Measurements from ENCODE around the gene PCNX4.

PCNX4 gene

DNA sequence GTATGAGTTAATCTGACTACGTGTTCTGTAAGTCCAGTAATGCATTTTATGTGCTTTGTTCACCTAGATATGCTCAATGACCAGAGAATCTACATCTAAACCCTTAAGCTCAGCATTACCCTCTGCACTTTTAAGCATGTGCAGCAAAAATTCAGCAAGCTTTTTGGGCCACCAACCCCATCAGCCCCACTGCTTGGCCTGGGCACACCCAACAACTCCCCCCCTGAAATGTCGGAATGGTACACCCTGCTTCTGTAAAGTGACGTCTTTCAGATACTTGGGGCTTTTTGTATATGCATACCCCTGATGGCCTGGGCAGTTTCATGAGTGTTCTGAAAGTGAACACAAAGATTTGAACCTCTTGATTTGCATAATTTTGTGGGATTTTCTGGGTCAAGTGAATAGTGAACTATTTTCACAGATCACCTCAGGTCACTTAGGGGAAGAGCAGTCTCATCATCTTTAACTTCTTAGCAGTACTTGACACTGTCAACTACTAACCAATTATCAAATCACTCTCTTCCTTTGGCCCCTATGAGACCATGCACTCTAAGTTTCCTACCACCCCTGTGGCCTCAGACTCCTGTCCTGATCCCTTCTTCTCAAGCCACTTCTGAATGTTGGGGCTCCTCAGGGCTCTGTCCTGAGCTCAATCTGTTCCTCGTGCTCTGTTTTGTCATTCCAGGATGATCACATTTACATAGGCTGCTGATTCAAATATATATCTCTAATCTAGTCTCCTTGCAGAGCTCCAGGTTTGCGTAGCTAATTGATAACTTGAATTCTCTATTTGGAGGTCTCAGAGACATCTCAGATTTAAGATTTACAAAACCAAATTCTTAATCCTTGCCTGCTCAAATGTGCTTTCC is 121.0 kb downstream of the PCNX4 start:
- no peak for DNase-seq

DNA sequence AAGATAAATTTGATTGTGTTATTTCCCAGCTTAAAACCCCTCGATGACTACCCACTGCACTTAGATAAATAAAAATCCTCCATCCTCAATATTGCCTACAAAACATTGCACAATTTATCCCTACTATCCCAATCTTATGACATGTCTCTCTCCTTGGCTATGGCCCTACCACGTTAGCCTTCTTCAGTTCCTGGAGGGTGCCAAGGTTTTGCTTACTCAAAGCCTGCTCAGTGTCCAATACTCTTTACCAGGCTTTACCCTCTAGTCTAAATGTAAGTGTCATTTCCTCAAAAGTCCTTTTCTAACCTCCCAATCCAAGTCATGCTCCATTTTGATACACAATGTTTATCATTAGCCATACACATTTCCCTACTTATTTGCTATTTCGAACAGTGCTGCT is 122.3 kb downstream of the PCNX4 start:
- no peak for DNase-seq

DNA sequence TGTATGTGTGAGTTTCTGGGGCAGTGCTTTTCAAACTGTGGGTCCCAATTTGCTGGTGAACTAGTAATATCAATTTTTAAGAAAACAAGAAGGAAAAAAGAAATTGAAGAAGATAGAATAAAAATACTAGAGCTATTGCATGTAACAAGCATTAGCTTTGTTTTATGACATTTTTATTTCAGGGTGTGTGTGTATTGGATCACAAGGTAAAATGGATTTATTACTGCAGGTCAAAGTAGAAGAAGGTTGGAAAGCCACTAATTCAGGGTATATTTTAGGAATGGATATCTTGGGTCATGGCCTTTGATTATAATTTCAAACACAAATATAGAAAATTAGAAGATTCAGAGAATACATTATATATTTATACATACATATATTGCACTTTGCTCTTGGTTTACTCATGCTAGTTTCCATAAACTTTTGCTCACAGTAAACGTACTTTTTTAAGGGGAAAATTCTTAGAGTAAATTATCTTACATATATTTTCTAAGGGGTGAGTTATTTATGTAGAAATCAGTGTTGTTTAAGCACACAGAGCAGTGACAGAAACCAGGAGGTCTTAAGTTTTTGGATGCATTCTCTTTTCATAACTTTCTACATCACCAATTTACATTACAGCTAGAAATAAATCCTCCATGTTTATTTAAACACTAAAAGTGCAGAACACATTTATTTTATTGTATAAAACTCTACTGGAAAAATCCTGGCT is 122.8 kb downstream of the PCNX4 start:
- DNase-seq: no peak

DNA sequence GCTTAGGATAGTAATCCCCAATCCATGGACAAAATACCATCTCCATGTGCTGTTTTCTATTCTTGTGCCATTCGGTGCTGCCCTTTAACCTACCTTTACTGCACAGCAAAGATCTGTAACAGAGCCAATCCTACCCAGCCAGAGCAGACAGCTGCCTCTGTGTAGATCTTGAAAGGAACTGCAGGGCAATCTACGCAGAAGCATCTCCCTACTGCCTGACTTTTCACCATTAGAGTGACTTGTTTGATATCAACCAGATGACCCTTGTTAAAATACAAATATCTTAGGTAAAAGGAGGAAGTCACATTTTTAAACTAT is 123.4 kb downstream of the PCNX4 start:
- no peak for DNase-seq

DNA sequence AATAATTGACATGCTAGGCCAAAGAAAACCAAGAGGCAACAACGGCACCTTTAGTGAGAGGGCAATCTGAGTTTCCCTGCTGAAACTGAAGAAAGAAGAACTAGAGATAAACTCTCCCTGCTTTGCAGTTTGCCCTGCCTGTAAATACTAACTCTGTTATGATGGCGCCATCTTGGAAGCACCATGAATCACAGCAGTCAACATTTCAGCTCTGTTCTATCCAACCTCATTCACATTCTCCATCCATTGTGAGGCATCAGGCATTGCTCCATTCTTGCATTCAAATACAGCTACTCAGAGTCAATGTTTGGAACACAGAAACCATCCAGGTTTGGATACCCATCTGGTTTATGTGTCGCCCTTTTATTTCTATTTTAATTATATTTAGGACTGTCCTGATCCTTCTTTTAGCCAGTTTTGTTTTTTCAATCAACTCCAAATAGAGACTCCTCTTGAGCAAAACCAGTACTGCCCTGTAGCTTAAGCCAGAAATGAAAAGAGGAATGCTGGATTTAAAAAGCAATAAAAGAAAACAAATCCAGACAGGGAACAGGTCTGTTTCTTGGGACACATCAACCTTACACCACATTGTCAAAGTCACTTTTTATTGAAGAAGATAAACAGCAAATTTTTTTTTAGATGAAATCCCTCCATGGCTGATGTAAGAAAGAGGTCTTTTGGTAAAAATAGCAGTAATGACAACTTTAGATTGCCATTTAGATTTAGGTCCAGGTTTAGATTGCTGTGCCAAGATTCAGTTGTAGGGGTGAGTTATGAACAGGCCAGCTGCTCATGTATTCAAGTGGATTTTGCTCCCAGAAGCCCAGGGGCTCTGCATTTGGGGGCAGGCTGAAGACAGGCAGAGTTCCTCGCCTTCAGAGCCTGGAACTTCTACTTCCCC is 124.0 kb downstream of the PCNX4 start:
- no peak for DNase-seq

DNA sequence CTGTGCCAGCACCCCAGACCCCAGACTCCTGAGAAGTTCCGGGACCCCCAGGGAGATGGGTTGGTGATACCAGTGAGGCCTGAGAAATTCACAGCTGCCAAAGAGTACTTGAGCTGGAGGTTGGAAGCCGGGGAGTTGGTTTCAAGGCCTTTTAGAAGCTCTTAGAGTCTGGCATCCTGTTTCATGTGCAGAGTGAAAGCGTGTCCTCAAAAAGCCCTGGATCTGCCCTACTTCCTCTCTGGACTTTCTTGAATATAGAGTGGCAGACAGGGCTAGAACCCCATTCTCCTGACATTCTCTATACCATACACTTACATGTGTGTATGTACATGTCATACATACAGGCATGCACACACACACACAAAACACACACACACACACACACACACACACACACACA is 126.0 kb downstream of the PCNX4 start:
- no peak for DNase-seq
